ENCODE data around the gene FABP1. TPM values are rescaled to one million over a fixed set of nuclear protein-coding genes. Genes with fewer than 3 reads are reported as not detected.

FABP1 gene
- total and polyA plus RNA-seq, 2 donors from 2014 or later = 1,596 TPM; not detected in 1

- Histone ChIP-seq H3K36me3 (ENCODE audit: control insufficient read depth in 2 of 3, insufficient read depth in 3 of 3, low read length in 3 of 3) (no peaks in the 10 kb centered on the region), H3K9ac (ENCODE audit: low read length in 3 of 3) (no peak overlapping the region), H3K9me3 (ENCODE audit: control insufficient read depth in 2 of 3, insufficient read depth in 1 of 3, low read length in 3 of 3) (no peaks in the 10 kb centered on the region), H3K27me3 (ENCODE audit: control insufficient read depth, insufficient read depth, low read length) (no peaks in the 10 kb centered on the region), H3K27ac (ENCODE audit: low read depth in 2 of 2, low read length in 2 of 2) (no peak overlapping the region), H3K4me3 (ENCODE audit: low read length in 3 of 3) (no peak overlapping the region), H3K4me1 (ENCODE audit: control insufficient read depth in 2 of 3, insufficient read depth in 2 of 3, low read depth in 1 of 3, low read length in 3 of 3) (peaks cover 0 to 4% (median 3%) of the 10 kb centered on the region in 3 donors)
- DNase-seq (no peak), FAIRE-seq (no peak)
- TF ChIP-seq CTCF (IDR thresholded peaks at IDR 0.05; ENCODE audit: borderline replicate concordance, extremely low read depth, insufficient read depth) = no peak
- intact Hi-C loops (cut with DNase I) = no loop called here
Measured at GRCh38 chr2:88097891-88098557, 29.8 kb downstream of the FABP1 start.

DNA sequence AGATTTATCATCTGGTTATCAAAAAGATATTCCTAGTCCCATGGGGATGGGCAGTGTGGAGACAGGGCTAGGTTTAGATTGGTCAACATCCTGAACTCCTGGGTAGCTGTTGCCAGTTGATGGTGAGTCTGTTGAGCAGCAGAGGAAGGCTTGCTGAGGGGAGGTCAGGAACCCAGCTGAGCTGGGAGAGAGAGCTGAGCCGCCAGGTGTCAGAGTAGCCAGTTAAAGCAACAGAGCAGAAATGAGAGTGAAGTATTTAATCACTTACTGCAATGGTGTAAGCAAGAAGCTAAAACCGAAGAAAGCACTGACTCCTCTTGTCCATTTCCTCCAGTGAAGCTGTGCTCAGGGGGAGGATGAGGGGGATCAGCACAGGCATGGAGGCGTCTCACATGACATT, 30.7 kb downstream of the FABP1 start:
- intact Hi-C loops (cut with DNase I) = no loop called here
- Histone ChIP-seq H3K9ac (ENCODE audit: low read length in 3 of 3) (no peak overlapping the region), H3K36me3 (ENCODE audit: control insufficient read depth in 2 of 3, insufficient read depth in 3 of 3, low read length in 3 of 3) (no peaks in the 10 kb centered on the region), H3K27ac (ENCODE audit: low read depth in 2 of 2, low read length in 2 of 2) (no peak overlapping the region), H3K9me3 (ENCODE audit: control insufficient read depth in 2 of 3, insufficient read depth in 1 of 3, low read length in 3 of 3) (no peaks in the 10 kb centered on the region), H3K27me3 (ENCODE audit: control insufficient read depth, insufficient read depth, low read length) (no peaks in the 10 kb centered on the region), H3K4me1 (ENCODE audit: control insufficient read depth in 2 of 3, insufficient read depth in 2 of 3, low read depth in 1 of 3, low read length in 3 of 3) (peaks cover 0 to 4% (median 3%) of the 10 kb centered on the region in 3 donors), H3K4me3 (ENCODE audit: low read length in 3 of 3) (no peak overlapping the region)
- DNase-seq (no peak), FAIRE-seq (no peak)
- no peak for TF ChIP-seq CTCF (IDR thresholded peaks at IDR 0.05; ENCODE audit: borderline replicate concordance, extremely low read depth, insufficient read depth)

- intact Hi-C loops (cut with DNase I) = no loop called here
- no peak for FAIRE-seq
- H3K4me3 ChIP-seq (ENCODE audit: low read length in 3 of 3) = no peak overlapping the region
- H3K4me1 ChIP-seq (ENCODE audit: control insufficient read depth in 2 of 3, insufficient read depth in 2 of 3, low read depth in 1 of 3, low read length in 3 of 3) = peaks cover 0 to 4% (median 3%) of the 10 kb centered on the region in 3 donors
- DNase-seq = no peak
- no peaks in the 10 kb centered on the region for H3K9me3 ChIP-seq (ENCODE audit: control insufficient read depth in 2 of 3, insufficient read depth in 1 of 3, low read length in 3 of 3)
- no peak overlapping the region for H3K9ac ChIP-seq (ENCODE audit: low read length in 3 of 3)
- no peaks in the 10 kb centered on the region for H3K27me3 ChIP-seq (ENCODE audit: control insufficient read depth, insufficient read depth, low read length)
- TF ChIP-seq CTCF (IDR thresholded peaks at IDR 0.05; ENCODE audit: borderline replicate concordance, extremely low read depth, insufficient read depth) = no peak
- no peaks in the 10 kb centered on the region for H3K36me3 ChIP-seq (ENCODE audit: control insufficient read depth in 2 of 3, insufficient read depth in 3 of 3, low read length in 3 of 3)
- no peak overlapping the region for H3K27ac ChIP-seq (ENCODE audit: low read depth in 2 of 2, low read length in 2 of 2)
Measured at GRCh38 chr2:88096708-88097107, 31.2 kb downstream of the FABP1 start.

GRCh38 chr2:88095022-88095421, 32.8 kb downstream of the FABP1 start:
- H3K27ac ChIP-seq (ENCODE audit: low read depth in 2 of 2, low read length in 2 of 2) = no peak overlapping the region
- no peak overlapping the region for H3K4me3 ChIP-seq (ENCODE audit: low read length in 3 of 3)
- H3K9ac ChIP-seq (ENCODE audit: low read length in 3 of 3) = no peak overlapping the region
- H3K36me3 ChIP-seq (ENCODE audit: control insufficient read depth in 2 of 3, insufficient read depth in 3 of 3, low read length in 3 of 3) = no peaks in the 10 kb centered on the region
- DNase-seq (no peak), FAIRE-seq (no peak)
- TF ChIP-seq CTCF (IDR thresholded peaks at IDR 0.05; ENCODE audit: borderline replicate concordance, extremely low read depth, insufficient read depth) = no peak
- H3K9me3 ChIP-seq (ENCODE audit: control insufficient read depth in 2 of 3, insufficient read depth in 1 of 3, low read length in 3 of 3) = no peaks in the 10 kb centered on the region
- no peaks in the 10 kb centered on the region for H3K4me1 ChIP-seq (ENCODE audit: control insufficient read depth in 2 of 3, insufficient read depth in 2 of 3, low read depth in 1 of 3, low read length in 3 of 3)
- intact Hi-C loops (cut with DNase I) = no loop called here
- no peaks in the 10 kb centered on the region for H3K27me3 ChIP-seq (ENCODE audit: control insufficient read depth, insufficient read depth, low read length)

Measured in kidney (tissue), 14 donors.